H1 (cell line): ENCODE data around the gene TOMM40. TPM values are rescaled to one million over a fixed set of nuclear protein-coding genes. Genes with fewer than 3 reads are reported as not detected.

ENCODE experiments used
- CTCF ChIA-PET: fragments of 300-600 bp; sonication (Branson Sonifier 250); formaldehyde crosslinking; loops from one replicate; lab custom pipeline; 2021; ENCODE audit not compliant: partially characterized antibody; lab: Charles Lee
- POLR2A ChIA-PET: fragments of 300-600 bp; sonication (Branson Sonifier 250); formaldehyde crosslinking; loops from one replicate; lab custom pipeline; 2021; ENCODE audit warnings: inconsistent platforms; ENCODE audit not compliant: partially characterized antibody; lab: Charles Lee
- DNase-seq, 2 experiments: peaks; one replicate each; pipeline versions ENCODE4 v3.0.0 to v3.0.0-alpha.2; 2010 to 2022; ENCODE audit warnings: low spot score in 2 of 2, low read depth in 1 of 2, mixed read lengths in 1 of 2
- FAIRE-seq: peaks from 2 replicates; lab custom pipeline; 2011; peaks lifted over from hg19 to GRCh38; lab: Jason Lieb, UNC
- H2AFZ ChIP-seq: 2 replicates; pipeline ENCODE4 v1.8.1; 2012; ENCODE audit warnings: low read length, inconsistent platforms
- H2AK5ac ChIP-seq: 2 replicates; pipeline ENCODE4 v1.6.1; 2013; ENCODE audit warnings: low read depth, low read length
- H2BK120ac ChIP-seq: replicated peaks from 2 replicates; pipeline ENCODE3; 2013; ENCODE audit warnings: low read depth, low read length, inconsistent platforms
- H2BK12ac ChIP-seq: 2 replicates; pipeline ENCODE4 v1.6.1; 2013; ENCODE audit warnings: low read depth, low read length
- H2BK15ac ChIP-seq: 2 replicates; pipeline ENCODE4 v1.6.1; 2013; ENCODE audit warnings: low read length
- H2BK20ac ChIP-seq: 2 replicates; pipeline ENCODE4 v1.6.1; 2013; ENCODE audit warnings: low read length
- H2BK5ac ChIP-seq: 2 replicates; pipeline ENCODE4 v1.6.1; 2013; ENCODE audit warnings: low read depth, low read length
- H3K14ac ChIP-seq: 2 replicates; pipeline ENCODE4 v1.6.1; 2013; ENCODE audit warnings: inconsistent platforms; ENCODE audit not compliant: insufficient read length
- H3K18ac ChIP-seq: 2 replicates; pipeline ENCODE4 v1.6.1; 2013; ENCODE audit warnings: low read length; ENCODE audit errors: extremely low read depth
- H3K23ac ChIP-seq: 2 replicates; pipeline ENCODE4 v1.6.1; 2013; ENCODE audit warnings: inconsistent platforms; ENCODE audit not compliant: insufficient read length
- H3K23me2 ChIP-seq: 2 replicates; pipeline ENCODE4 v1.6.1; 2013; ENCODE audit warnings: low read depth, low read length
- H3K27ac ChIP-seq: 2 replicates; pipeline ENCODE4 v1.6.1; 2011; ENCODE audit warnings: low read depth, low read length, inconsistent platforms
- H3K27me3 ChIP-seq, 4 experiments: replicated peaks in 1 of 4; 1 replicate in 1 of 4; 2 replicates in 3 of 4; pipeline versions ENCODE4 v1.6.1 to v1.8.1; 2011 to 2013; ENCODE audit warnings: low read length in 3 of 4, mild to moderate bottlenecking in 3 of 4, inconsistent platforms in 2 of 4, mixed read lengths in 2 of 4, moderate library complexity in 1 of 4; ENCODE audit not compliant: control insufficient read depth in 3 of 4, insufficient read depth in 3 of 4; ENCODE audit errors: extremely low read depth in 1 of 4
- H3K36me3 ChIP-seq, 4 experiments: 2 replicates each; pipeline versions ENCODE4 v1.6.1 to v1.8.1; 2011 to 2013; ENCODE audit warnings: mild to moderate bottlenecking in 4 of 4, low read length in 3 of 4, moderate library complexity in 2 of 4, control low read depth in 1 of 4, inconsistent platforms in 1 of 4; ENCODE audit not compliant: insufficient read depth in 4 of 4, control insufficient read depth in 2 of 4
- H3K4ac ChIP-seq: replicated peaks from 2 replicates; pipeline ENCODE3; 2013; ENCODE audit warnings: low read length, low read depth, mixed read lengths, inconsistent platforms; ENCODE audit not compliant: insufficient read length
- H3K4me1 ChIP-seq, 4 experiments: replicated peaks in 1 of 4; 1 replicate in 1 of 4; 2 replicates in 3 of 4; pipeline versions ENCODE4 v1.6.1 to v1.8.1; 2011 to 2013; ENCODE audit warnings: low read length in 3 of 4, inconsistent platforms in 2 of 4, mixed read lengths in 1 of 4; ENCODE audit not compliant: insufficient read depth in 4 of 4, control insufficient read depth in 3 of 4
- H3K4me2 ChIP-seq, 2 experiments: 2 replicates each; pipeline versions ENCODE4 v1.6.1 to v1.8.1; 2011 to 2013; ENCODE audit warnings: low read depth in 2 of 2, low read length in 2 of 2, control low read depth in 1 of 2, inconsistent platforms in 1 of 2, mild to moderate bottlenecking in 1 of 2; ENCODE audit not compliant: insufficient read depth in 1 of 2
- H3K4me3 ChIP-seq, 4 experiments: fragments of 200-600, 300-600 bp in 1 of 4; sonication (generic), shearing (Covaris generic), sonication (Bioruptor Twin) in 1 of 4; 2 replicates each; pipeline versions ENCODE4 v1.5.1 to v1.8.1; 2011 to 2016; ENCODE audit warnings: low read length in 4 of 4, low read depth in 3 of 4, control low read depth in 2 of 4, inconsistent platforms in 2 of 4, mild to moderate bottlenecking in 2 of 4, mixed read lengths in 1 of 4, moderate library complexity in 1 of 4; ENCODE audit not compliant: insufficient read depth in 2 of 4; ENCODE audit errors: extremely low read depth in 1 of 4
- H3K56ac ChIP-seq: replicated peaks from 2 replicates; pipeline ENCODE3; 2013; ENCODE audit warnings: low read depth, mild to moderate bottlenecking, mixed read lengths, low read length, inconsistent platforms; ENCODE audit not compliant: insufficient read length
- H3K79me1 ChIP-seq: 2 replicates; pipeline ENCODE4 v1.6.1; 2013; ENCODE audit warnings: low read depth, low read length, control low read depth
- H3K79me2 ChIP-seq, 2 experiments: 2 replicates each; pipeline versions ENCODE4 v1.6.1 to v1.8.1; 2012 to 2013; ENCODE audit warnings: low read length in 2 of 2, mild to moderate bottlenecking in 2 of 2, inconsistent platforms in 1 of 2; ENCODE audit not compliant: insufficient read depth in 2 of 2, control insufficient read depth in 1 of 2
- H3K9ac ChIP-seq, 4 experiments: replicated peaks in 1 of 4; 1 replicate in 1 of 4; 2 replicates in 3 of 4; pipeline versions ENCODE4 v1.6.1 to v1.8.1; 2011 to 2013; ENCODE audit warnings: low read depth in 3 of 4, low read length in 3 of 4, control low read depth in 2 of 4, mild to moderate bottlenecking in 2 of 4, moderate library complexity in 2 of 4, inconsistent platforms in 1 of 4; ENCODE audit errors: extremely low read depth in 1 of 4
- H3K9me3 ChIP-seq, 2 experiments: 2 replicates each; pipeline versions ENCODE4 v1.6.1 to v1.8.1; 2012 to 2013; ENCODE audit warnings: mild to moderate bottlenecking in 2 of 2, moderate library complexity in 2 of 2, control low read depth in 1 of 2, inconsistent platforms in 1 of 2, low read depth in 1 of 2, low read length in 1 of 2, mixed read lengths in 1 of 2; ENCODE audit not compliant: insufficient read depth in 2 of 2
- H4K20me1 ChIP-seq, 2 experiments: replicated peaks in 1 of 2; 2 replicates each; pipeline versions ENCODE3 to v1.8.1; 2011 to 2013; ENCODE audit warnings: inconsistent platforms in 2 of 2, low read length in 2 of 2, mild to moderate bottlenecking in 1 of 2; ENCODE audit not compliant: insufficient read depth in 2 of 2, control insufficient read depth in 1 of 2
- H4K5ac ChIP-seq: 2 replicates; pipeline ENCODE4 v1.6.1; 2013; ENCODE audit warnings: low read length, low read depth, mixed read lengths, inconsistent platforms; ENCODE audit not compliant: insufficient read length
- H4K8ac ChIP-seq: 2 replicates; pipeline ENCODE4 v1.8.0; 2013; ENCODE audit warnings: mild to moderate bottlenecking, moderate library complexity, low read length, inconsistent platforms; ENCODE audit not compliant: insufficient read depth; ENCODE audit errors: extremely low read depth
- H4K91ac ChIP-seq: replicated peaks from 2 replicates; pipeline ENCODE3; 2013; ENCODE audit warnings: low read length, mixed read lengths, inconsistent platforms; ENCODE audit not compliant: insufficient read length
- CEBPB ChIP-seq: IDR thresholded peaks from 2 replicates; pipeline ENCODE4 v1.6.1; 2012; ENCODE audit warnings: low read depth, low read length
- CTBP2 ChIP-seq: IDR thresholded peaks from 2 replicates; pipeline ENCODE4 v1.7.0; 2011; ENCODE audit warnings: borderline replicate concordance, mild to moderate bottlenecking, moderate library complexity, mixed read lengths, low read length; ENCODE audit not compliant: insufficient read depth, insufficient read length
- E2F6 ChIP-seq: IDR thresholded peaks from 2 replicates; pipeline ENCODE4 v1.6.1; 2012; ENCODE audit warnings: inconsistent platforms
- FOSL1 ChIP-seq: IDR thresholded peaks from 2 replicates; pipeline ENCODE4 v1.6.1; 2011; ENCODE audit warnings: mild to moderate bottlenecking, low read depth, low read length, moderate library complexity; ENCODE audit not compliant: insufficient read depth
- PHF8 ChIP-seq: fragments of 200-600 bp; sonication (generic); conservative IDR thresholded peaks from 2 replicates; pipeline ENCODE4 v1.7.1; 2012; ENCODE audit warnings: low read depth, mild to moderate bottlenecking, inconsistent platforms, low read length, moderate library complexity
- POLR2A ChIP-seq, 2 experiments: IDR thresholded peaks; 1 replicate in 1 of 2; 2 replicates in 1 of 2; pipeline ENCODE4 v1.6.1; 2011; ENCODE audit warnings: low read depth in 2 of 2, low read length in 2 of 2, mild to moderate bottlenecking in 2 of 2; ENCODE audit errors: control extremely low read depth in 1 of 2
- RFX5 ChIP-seq: IDR thresholded peaks from 2 replicates; pipeline ENCODE4 v1.6.1; 2011; ENCODE audit warnings: low read depth, low read length, improper control_type of control experiment, borderline replicate concordance
- SAP30 ChIP-seq: fragments of 300-600 bp; sonication (generic); IDR thresholded peaks from 2 replicates; pipeline ENCODE4 v1.7.1; 2012; ENCODE audit warnings: low read length, moderate library complexity, mild to moderate bottlenecking, inconsistent platforms; ENCODE audit not compliant: insufficient read depth, insufficient replicate concordance
- SP2 ChIP-seq: IDR thresholded peaks from 2 replicates; pipeline ENCODE4 v1.6.1; 2012; ENCODE audit warnings: mild to moderate bottlenecking, low read length, inconsistent platforms
- SP4 ChIP-seq: IDR thresholded peaks from 2 replicates; pipeline ENCODE4 v1.6.1; 2012; ENCODE audit warnings: low read length, inconsistent platforms
- SRF ChIP-seq: IDR thresholded peaks from 2 replicates; pipeline ENCODE4 v1.6.1; 2011; ENCODE audit warnings: mild to moderate bottlenecking, low read depth, low read length, moderate library complexity
- TBP ChIP-seq: IDR thresholded peaks from 2 replicates; pipeline ENCODE4 v1.6.1; 2011; ENCODE audit warnings: low read depth, low read length, improper control_type of control experiment
- USF2 ChIP-seq: IDR thresholded peaks from 2 replicates; pipeline ENCODE4 v1.6.1; 2011; ENCODE audit warnings: low read length, improper control_type of control experiment
- WGBS, 2 experiments: shearing (Covaris generic) in 1 of 2; methylation state at CpG; one replicate each; pipeline versions ENCODE4 v1.1.6 to v1.1.7; 2013 to 2015; ENCODE audit warnings: low lambda C conversion rate in 2 of 2, mixed read lengths in 2 of 2, inconsistent platforms in 1 of 2, low coverage in 1 of 2, missing lambda C conversion rate in 1 of 2; ENCODE audit not compliant: insufficient replicate concordance in 2 of 2, insufficient coverage in 1 of 2, insufficient read length in 1 of 2; ENCODE audit errors: extremely low coverage in 1 of 2, missing lambda C conversion rate in 1 of 2; 5-methylcytosine and 5-hydroxymethylcytosine counted together
- polyA plus RNA-seq, 7 experiments: library from polyadenylated mRNA; depleted of rRNA in 3 of 7; stranded (reverse) in 5 of 7; unstranded in 2 of 7; fragments of >200 nt in 5 of 7; fragments of 200-250 nt in 2 of 7; gene quantifications; 1 replicate in 5 of 7; 2 replicates in 1 of 7; 4 replicates in 1 of 7; pipeline versions ENCODE4 v1.2.1 to v1.2.3, GENCODE V29; 2011 to 2013; ENCODE audit warnings: missing spikeins in 2 of 7, mixed read lengths in 2 of 7
- total RNA-seq: library from RNA; stranded (reverse); fragmentation: NEBNext Ultra II Directional; extraction: Animal tissue kit (Norgen Biotek cat#: 25700); gene quantifications from 2 replicates; pipeline ENCODE4 v1.2.1, GENCODE V29; 2021

TOMM40 gene
- total and polyA plus RNA-seq, 2 of the 8 experiments (the other 6 are each of a cell fraction or from before 2014, with no cell fraction given), result 154 to 179 TPM

DNA sequence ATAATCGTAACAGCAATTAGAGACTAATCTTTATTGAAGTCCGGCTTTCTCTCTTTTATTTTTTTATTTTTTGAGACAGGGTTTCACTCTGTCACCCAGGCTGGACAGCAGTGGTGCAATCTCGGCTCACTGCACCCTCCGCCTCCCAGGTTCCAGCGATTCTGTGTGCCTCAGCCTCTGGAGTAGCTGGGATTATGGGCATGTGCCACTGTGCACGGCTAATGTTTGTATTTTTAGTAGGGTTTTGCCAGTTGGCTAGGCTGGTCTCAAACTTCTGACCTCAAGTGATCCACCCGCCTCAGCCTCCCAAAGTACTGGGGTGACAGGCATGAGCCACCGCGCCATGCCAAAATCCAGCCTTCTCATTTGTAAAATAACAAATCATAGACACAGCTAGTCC is 58.5 kb downstream of the TOMM40 start:
- Histone ChIP-seq H3K79me1 (no peaks in the 10 kb centered on the region), H3K4ac (no peak overlapping the region), H3K36me3 (no peaks in the 10 kb centered on the region), H3K14ac (no peak overlapping the region), H3K79me2 (peaks cover 0 to 3% of the 10 kb centered on the region in 2 experiments; a peak in 1 of 4 replicates), H4K91ac (no peak overlapping the region), H2BK12ac (no peak overlapping the region), H3K23ac (no peak overlapping the region), H2BK20ac (no peak overlapping the region), H3K23me2 (0 out of 2 replicates have a peak, but pooled peaks cover 3% of the 10 kb centered on the region), H3K56ac (no peak overlapping the region), H3K4me3 (no peak overlapping the region), H2BK15ac (no peak overlapping the region), H3K4me2 (no peak overlapping the region), H2BK120ac (no peak overlapping the region), H2BK5ac (no peak overlapping the region), H3K9me3 (no peaks in the 10 kb centered on the region), H3K18ac (no peak overlapping the region), H4K5ac (no peak overlapping the region), H3K27ac (no peak overlapping the region), H3K9ac (no peak overlapping the region), H4K8ac (no peak overlapping the region), H2AFZ (no peak overlapping the region), H3K27me3 (no peaks in the 10 kb centered on the region), H4K20me1 (peaks cover 0 to 2% of the 10 kb centered on the region in 2 experiments), H3K4me1 (no peaks in the 10 kb centered on the region; a peak in 1 of 7 replicates), H2AK5ac (no peak overlapping the region)
- no peak for FAIRE-seq
- 82% methylated on average over 9 of the region's 9 CpGs; no CpG with 5 or more reads in 1 of the 2 experiments for whole genome bisulfite sequencing, 2 experiments
- ChIA-PET CTCF (interaction anchor here (0.5 to 8.3 kb wide), 4 partner anchors 43 to 1172 kb away, joined by 3 to 201 read pairs (median 3); partner anchors contain the start of gene APOE), POLR2A (interaction anchor here (1.0 to 11.6 kb wide), 3 partner anchors 34 to 45 kb away, joined by 3 to 121 read pairs (median 3); partner anchors contain the start of gene APOE)
- no peak for DNase-seq
- TF ChIP-seq CEBPB, result no peak
- TF ChIP-seq E2F6, result no peak
- no peak for TF ChIP-seq SAP30
- TF ChIP-seq USF2, result no peak
- no peak for TF ChIP-seq RFX5
- TF ChIP-seq TBP, result no peak
- no peak for TF ChIP-seq SRF
- no peak for TF ChIP-seq FOSL1
- no peak for TF ChIP-seq SP4
- TF ChIP-seq PHF8, result no peak
- TF ChIP-seq SP2, result no peak
- no peak for TF ChIP-seq POLR2A (IDR thresholded peaks at IDR 0.05; ENCODE audit: control extremely low read depth in 1 of 2, low read depth in 2 of 2, low read length in 2 of 2)
- no peak for TF ChIP-seq CTBP2
